Activated T-helper 9 cell treated with anti-CD3 and anti-CD28 coated beads, Interleukin-2, amount 50 U/mL, for 16 hours (primary cell): Measurements from ENCODE around the gene ZFAND5.

ENCODE experiments used
- DNase-seq: peaks from one replicate; pipeline ENCODE4 v3.0.0-alpha.2; 2020; ENCODE audit warnings: low read depth

Gene ZFAND5

DNA sequence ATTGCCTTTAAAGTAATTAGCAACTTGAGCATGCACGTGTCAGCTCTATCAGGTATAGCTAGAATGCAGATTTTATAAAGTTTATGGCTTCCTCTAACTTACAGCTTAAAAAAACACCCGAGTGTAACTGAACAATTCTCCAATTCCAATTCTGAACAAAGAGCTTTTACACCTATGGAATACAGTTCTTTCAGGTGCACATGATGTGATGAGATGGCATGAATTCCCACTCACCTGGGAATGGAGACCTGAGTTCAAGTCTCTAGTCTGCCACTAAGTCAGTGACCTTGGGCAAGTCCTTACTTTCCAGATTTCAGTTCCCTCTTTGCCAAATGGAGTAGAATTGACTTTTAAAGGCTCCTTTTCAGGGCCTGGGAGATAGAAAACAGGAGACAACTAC, 1.8 kb downstream of the ZFAND5 start:
- DNase-seq: no peak

DNA sequence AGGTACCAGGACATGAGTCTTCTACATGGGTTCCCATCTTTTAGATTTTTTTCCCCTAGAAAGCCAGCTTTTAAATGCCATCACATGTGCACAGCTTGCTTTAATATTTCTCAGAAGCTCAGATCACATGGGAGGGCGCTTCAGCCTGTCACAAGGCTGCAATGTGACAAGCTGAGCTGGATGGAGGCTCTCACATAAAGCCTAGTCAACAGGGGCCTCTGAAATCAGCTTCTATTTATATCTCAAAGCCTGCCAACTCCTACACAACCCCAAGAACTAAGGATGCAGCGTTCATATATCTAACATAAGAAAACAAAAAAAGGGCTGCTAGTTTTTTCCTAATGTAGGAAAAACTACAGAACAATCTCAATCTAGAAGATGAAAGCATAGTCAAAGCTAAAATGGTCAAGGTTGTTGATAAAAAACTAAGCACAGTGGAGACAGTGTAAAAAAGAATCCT, 2.3 kb downstream of the ZFAND5 start:
- peak; percentile 8 for DNase-seq

DNA sequence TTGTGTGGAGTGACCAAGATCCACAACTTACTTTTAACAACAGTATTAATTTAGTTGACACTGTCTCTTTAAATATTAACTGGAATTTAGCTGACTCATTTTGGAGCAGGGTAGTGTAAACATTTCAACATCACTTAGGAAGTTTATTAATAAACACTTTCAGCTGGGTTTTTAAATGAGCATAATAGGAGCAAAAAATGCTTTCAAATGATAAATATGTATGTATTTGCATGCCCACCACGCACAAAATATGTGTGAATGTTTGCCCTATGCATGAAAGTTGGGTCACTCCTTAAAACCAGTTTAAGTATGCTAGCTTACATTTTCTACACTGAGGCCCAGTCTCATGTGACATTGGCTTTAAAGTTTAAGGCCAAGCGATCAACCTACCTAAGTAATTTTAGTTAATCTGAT, 2.9 kb downstream of the ZFAND5 start:
- DNase-seq: no peak

DNA sequence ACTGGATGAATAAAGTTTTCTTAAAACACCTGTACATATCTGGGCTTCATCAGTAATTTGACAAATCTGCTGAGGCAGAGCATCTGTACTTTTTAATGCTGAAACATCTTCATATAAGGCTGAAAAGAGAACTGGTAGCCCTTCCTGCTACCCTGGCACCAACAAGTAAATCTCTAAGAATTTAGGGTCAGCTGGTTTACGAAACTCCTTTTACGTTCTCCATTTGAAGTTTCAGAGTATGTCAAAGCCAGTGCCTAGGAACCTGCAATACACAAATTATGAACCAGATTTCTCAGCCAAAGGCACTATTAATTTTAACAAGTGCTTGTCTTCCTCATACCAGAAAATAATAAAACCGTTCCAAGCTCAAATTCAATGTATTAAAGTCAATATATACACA, 3.8 kb downstream of the ZFAND5 start:
- DNase-seq: no peak

DNA sequence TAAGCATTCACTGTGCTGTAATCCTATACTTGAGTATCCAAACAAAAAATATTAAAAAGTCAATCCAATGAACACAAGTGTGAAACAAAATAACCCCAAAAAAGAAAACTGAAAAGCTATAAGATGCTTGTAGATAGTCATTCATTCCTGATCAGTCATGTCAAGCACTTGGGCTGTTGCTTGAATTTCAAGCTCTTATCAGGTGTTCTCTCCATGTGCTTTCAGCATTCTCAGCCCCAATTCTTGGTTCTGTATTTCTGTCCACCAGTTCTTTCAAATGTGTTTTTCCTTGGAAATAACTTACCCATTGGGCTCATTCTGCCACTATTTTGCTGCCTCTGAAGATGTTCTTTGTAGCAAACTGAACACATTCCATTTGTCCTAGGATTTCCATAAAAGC, 4.7 kb downstream of the ZFAND5 start:
- no peak for DNase-seq

DNA sequence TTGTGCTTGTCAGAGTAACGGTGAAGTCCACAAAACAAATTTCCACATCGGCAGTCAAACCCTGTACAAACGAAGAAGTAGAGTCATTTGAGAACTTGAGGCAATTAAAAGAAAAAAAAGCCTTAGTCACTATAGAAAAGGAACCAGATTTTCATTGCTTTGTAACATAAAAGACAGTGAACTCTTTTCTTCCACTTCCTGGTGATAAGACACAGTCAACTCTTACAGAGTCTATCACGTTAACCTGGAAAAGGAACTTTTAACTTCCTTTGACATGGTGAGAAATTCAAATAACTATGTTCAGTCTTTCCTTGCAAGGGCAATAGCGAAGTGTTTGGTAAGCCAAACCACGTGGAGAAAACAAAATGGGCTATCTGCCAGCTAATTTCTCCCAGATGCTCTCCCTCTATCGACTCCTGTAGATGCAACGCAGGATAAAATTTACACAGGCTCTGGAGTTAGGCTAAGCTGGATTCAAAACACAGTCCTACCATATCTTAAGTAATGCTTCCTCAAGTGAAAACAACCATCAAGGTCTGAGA, 8.9 kb downstream of the ZFAND5 start:
- no peak for DNase-seq

DNA sequence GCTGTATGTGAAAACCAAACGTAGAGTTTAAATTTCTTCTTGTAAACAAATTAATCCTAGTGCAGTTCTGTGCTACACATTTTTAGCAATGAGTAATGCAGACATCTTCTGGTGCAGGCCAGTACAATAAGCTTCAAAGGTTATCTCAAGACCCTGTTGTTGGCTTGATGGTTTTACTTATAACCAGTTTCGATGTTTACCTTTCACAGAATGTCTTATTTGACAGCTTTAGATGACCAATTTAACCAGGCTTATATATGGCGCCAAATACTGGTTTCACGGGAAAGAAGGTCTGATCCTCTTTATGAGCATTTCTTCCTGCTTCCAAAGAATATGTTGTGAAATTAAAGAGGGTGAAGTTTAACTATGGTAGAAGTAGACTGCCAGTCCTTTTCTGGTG, 9.9 kb downstream of the ZFAND5 start:
- no peak for DNase-seq

DNA sequence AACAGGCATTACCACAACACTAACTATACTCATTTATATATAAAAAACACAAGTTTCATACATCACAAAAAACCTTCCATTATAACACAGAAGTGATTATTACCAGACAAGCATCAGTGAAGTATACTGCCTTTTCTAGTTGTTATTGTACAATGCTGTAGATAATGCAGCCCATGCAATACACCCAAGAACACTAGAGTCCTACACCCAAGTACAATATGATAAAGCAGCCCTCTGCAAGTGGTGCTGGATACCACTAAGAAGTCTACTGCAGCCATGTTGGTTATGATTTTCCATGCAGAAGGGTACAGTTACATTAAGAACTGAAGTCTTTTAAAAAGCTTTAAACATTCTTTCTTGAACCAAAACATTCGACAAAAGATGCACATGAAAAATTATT, 10.3 kb downstream of the ZFAND5 start:
- no peak for DNase-seq

DNA sequence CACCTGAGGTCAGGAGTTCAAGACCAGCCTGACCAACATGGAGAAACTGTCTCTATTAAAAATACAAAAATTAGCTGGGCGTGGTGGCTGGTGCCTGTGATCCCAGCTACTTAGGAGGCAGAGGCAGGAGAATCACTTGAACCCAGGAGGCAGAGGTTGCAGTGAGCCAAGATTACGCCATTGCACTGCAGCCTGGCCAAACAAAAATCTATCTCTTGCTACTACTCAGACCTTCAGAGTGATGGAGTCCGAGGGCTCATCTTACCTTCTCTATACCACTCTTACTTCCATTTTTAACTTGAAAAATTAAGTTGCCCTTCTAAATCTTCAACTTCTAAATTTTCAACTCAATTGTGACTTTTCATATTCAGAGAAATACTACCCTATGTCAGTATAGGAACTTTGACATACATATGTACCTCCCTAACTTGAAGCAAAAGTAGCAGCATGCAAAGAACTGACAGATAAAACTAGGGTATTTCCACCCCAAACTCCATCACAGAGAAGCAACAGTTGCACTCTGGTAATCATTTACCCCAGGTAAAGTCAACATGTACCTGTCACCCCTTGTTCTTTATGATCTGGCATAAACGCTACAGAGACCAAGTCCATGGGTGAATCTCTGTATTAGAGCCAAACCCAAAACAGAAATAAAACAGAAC, 11.4 kb downstream of the ZFAND5 start:
- DNase-seq: no peak

DNA sequence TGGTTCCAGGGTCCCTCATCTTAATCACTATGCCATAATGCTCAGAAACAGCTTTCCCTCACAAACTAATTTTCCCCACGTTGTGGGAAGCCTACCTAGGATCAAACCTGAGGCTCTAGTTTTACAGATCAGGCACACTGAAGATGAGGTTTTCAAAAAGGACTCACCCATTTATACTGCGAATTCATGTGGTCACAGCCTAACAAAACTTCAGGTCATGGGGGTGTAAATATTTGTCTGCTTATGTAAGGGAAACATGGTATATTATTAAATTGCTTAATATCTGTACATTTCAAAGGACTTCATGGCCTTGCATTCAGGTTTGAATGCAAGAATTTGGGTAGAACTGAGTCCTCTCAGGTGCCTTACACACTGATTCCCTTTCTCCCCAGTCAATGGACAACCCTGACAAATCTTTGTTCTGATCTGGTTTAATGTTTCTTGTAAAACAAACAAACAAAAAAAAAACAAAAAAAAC, 12.1 kb downstream of the ZFAND5 start:
- DNase-seq: no peak

DNA sequence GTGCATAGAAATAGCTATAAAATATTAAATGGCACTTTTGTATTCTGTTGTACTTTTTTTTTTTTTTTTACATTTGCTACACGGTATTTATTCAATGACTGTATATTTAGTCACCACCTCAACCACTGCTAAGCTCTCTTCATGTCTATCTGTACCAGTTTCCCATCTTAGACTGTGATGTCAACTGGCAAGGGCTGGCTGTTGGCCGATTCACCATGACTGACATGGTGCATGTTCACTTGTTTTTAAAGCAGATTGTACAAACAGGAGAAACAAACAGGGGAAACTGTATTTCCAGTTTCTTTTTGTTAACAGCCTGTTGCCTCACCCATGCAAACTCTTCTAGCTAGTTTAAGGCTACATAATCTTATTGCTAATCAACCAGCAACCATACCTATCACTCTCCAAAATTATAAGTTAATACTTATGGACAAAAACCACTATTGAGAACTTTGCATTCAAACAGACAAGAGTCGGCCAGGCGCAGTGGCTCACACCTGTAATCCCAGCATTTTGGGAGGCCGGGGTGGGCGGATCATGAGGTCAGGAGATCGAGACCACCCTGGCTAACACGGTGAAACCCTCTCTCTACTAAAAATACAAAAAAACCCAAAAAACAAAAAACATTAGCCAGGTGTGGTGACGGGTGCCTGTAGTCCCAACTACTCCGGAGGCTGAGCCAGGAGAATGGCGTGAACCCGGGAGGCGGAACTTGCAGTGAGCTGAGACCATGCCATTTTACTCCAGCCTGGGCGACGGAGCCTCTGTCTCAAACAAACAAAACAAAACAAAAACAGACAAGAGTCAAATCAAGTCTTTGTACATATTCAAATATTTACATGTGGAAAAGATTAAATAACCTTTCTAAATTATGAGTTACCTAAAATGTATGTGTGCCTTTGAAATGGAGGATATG, 13.2 kb downstream of the ZFAND5 start:
- no peak for DNase-seq

DNA sequence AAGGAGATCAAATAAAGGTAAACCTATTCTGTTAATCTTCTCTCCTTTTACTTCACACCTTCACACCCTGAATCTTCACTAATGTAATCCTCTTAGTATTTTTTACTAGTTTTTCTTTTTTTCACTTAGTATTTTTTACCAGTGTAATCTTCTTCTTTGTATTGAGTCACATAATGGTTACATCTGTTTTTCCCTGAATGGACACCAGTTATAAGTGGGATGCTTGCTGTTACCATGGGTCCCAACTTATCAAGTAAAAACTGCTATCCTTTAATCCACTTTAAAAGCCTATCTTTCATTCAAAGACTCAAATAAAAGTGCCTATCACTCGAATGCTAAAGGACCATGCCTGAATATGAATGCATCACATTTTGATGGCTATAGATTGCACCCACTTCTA, 15.1 kb downstream of the ZFAND5 start:
- no peak for DNase-seq

DNA sequence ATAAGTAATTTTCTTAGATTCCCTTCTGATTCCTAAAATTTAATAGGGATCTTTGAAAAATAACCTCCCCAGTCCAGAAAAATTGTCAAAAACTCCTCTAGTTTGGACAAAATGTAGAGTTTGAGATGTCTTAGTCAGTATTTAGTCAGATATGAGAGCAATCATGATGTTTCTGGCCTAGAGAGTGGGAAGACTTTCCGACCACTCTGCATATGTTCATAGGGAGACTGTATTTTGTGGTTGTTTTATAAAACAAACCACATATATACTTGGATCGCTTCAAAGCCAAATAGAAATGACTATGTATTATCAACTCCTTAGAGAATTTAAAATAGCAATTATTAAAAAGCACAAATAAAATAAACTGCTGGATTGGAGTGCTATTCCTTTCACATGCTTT, 15.8 kb downstream of the ZFAND5 start:
- DNase-seq: no peak

DNA sequence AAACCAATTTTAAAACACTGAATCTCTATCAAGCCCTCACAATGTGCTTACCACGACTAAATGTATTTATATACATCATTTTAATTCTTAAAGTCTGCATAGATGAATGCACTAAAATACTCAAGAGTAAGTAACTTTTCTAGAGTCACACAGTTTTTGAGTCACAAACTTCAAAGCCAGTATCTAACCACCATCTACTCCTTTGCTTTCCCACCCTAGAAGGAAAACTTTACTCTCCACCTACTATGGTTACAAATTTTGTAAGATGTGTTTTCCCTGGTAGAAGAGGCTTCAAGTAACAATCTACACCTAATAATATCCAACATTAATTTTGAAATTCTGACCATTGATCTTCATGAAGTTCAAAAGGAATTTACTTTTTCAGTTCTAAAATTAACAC, 18.7 kb downstream of the ZFAND5 start:
- no peak for DNase-seq

DNA sequence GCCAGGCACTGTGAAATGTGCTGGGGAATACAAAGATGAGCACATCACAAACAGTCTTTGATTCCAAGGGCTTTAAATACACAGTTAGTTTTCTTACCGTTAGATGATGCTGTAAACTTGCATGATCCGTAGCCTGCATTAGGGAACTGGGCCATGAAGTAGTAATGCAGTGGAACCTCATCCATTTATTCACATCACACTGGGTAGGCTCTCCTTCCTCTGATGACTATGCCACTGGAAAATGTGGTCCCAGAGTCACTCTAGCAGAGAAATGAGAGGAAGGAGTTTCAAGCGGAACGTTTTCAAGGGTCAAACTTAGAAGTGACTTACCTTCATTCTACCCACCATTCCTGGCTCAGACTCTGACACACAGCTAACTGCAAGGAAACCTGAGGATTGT, 26.4 kb downstream of the ZFAND5 start:
- no peak for DNase-seq

DNA sequence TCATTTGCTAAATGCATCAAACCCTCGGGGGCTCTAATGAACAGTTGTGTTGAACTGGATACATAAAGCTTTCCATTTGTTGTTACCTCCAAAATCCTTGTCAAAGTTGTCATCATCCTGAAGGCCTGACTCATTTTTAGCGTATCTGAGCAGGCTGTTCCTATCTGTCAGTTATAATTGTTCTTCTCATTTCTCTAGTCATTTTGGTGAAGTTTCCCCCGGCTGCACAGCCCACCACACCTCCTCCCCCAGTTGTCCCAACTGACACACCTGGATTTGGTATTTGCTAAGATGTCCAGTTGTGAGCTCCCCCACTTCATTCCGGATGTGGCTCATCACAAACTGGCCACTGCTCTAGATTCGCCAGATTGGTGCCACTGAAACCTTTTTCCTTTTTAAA, 27.7 kb downstream of the ZFAND5 start:
- no peak for DNase-seq

DNA sequence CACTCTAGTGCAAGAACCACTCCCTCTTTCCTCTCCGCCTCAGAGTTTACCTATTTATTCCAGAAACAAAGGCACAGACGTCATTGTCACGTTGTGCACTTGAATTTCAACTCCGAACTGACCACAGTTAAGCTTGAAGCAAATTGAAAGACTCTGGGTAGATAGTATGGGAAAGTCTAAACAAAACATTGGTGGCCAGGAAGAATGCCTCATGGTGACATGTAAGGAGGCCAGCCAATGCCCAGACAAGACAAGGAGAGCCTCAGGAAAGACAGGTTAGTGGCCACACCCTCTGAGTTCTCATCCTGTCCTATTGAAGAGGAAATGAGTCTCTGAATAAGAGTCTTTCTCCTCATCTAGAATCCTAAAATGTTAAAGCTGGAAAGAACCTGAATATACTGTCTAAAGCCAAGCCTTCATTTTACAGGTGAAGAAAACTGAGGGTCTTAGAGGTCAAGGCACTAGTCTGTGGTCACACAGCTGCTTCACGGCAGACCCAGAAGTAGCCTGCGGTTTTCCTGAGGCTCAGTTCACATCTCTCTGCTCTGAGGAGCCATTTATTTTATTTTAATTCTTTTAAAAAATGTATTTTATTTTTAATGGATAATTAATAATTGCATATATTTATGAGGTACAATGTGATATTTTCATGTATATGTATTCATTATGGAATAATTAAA, 30.2 kb downstream of the ZFAND5 start:
- no peak for DNase-seq

DNA sequence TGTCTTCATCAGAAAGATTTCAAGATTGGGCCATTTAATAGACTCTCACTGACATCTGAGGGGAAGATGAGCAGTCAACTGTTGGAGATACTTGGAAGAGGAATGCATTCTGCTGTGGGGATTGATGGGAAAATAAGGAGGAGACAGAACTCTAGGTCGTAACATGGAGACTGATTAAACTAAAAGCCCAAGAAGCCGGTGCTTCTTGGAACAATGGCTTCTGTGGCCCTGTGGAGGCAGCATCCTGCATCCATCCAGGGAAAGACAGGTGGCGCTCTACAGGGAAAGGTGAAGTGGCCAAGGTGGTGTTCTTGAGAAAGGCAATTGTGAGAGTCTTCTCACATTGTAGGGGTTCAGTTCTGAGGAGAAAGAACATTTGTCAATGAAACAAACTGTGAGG, 31.3 kb downstream of the ZFAND5 start:
- no peak for DNase-seq

DNA sequence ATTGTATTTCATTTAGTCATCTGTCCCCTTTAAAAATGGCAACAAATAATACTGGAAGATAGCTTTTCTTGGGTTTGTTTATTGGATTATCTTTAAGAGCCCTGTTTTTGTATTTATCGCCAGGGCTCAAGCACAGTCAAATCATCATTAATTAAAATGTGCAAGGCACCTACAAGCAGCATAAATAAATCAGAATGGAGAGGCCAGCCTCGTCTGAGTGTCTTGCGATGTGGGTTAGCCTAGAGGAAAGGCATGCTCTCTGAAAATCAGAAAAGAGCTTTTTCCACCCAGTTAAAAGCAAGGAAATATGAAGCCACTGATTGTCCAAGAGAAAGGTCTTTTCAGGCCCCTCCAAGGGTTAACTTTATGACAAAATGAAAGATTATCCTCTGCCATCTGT, 31.8 kb downstream of the ZFAND5 start:
- DNase-seq: no peak

DNA sequence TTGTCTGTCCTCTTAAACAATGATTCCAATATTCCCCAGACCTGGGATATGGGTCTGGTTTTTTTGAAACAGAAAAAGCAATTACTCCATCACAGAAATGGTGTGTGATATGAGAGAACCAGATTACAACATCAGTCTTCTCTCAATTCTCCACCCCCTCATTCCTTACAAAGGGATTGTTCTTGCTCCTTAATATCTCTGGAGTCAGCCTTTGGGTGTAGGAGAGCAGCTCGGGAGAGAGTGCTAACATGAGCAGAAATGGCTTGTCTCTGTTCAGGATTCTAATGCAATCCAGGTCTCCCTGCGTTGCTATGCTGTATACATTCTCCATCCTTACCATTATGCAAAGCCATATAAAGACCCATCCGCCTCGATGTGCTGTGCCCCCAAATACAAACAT, 32.7 kb downstream of the ZFAND5 start:
- DNase-seq: no peak

DNA sequence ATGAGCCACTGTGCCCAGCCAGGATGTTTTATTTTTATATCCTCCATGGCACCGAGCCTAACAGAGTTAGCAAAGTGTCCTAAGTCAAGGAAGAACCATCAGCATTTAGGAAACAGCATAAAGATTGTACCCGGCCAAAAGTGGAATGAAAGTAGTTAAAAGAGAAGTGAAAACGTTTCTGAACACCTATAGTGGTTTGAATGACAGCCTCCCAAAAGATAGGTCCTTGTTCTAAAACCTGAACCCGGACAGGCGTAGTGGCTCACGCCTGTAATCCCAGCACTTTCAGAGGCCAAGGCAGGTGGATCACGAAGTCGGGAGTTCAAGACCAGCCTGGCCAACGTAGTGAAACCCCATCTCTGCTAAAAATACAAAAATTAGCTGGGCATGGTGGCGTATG, 37.4 kb downstream of the ZFAND5 start:
- DNase-seq: no peak

DNA sequence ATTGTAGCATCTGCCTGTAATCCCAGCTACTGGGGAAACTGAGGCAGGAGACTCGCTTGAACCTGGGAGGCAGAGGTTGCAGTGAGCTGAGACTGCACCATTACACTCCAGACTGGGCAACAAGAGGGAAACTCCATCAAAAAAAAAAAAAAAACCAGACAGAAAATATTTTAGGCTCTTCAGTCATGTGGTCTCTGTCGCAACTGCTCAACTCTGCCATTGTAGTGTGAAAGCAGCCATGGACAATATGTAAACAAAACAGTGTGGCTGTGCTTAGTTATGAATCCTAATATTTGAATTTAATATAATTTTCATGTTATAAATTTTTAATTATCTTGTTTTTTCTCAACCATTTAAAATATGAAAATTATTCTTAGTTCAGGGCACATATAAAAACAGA, 38.4 kb downstream of the ZFAND5 start:
- DNase-seq: no peak

DNA sequence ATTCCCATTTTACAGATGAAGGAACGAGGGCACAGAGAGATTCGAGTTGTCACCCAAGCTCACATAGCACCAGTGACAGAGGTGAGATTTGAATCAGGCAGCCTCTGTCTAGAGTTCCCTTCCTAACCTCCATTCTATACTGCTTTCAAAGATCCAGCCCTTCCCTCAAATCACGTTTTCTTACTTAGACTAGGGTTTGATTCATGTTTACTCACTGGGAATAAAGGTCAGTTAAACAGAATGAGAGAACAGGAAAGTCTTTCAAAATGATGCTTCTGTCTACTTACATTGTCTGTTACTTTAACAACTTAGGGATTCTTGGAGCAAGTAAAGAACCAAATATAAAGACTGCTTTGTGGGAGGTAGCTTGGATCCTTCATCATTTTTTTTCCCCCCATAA, 40.0 kb downstream of the ZFAND5 start:
- no peak for DNase-seq
